CD4-positive, alpha-beta T cell treated with Interleukin-1 beta for 1 hour (primary cell): ENCODE results near the gene AP3D1.
"Not testable (repeated sequence)": the region's sequence is repeated elsewhere in the genome, so short reads cannot be mapped to it uniquely, and the experiment has no call there.

Experiments
- DNase-seq, 2 donors: peaks; one replicate each; pipeline ENCODE4 v3.0.0-alpha.2; 2020 to 2022

Gene AP3D1

DNA sequence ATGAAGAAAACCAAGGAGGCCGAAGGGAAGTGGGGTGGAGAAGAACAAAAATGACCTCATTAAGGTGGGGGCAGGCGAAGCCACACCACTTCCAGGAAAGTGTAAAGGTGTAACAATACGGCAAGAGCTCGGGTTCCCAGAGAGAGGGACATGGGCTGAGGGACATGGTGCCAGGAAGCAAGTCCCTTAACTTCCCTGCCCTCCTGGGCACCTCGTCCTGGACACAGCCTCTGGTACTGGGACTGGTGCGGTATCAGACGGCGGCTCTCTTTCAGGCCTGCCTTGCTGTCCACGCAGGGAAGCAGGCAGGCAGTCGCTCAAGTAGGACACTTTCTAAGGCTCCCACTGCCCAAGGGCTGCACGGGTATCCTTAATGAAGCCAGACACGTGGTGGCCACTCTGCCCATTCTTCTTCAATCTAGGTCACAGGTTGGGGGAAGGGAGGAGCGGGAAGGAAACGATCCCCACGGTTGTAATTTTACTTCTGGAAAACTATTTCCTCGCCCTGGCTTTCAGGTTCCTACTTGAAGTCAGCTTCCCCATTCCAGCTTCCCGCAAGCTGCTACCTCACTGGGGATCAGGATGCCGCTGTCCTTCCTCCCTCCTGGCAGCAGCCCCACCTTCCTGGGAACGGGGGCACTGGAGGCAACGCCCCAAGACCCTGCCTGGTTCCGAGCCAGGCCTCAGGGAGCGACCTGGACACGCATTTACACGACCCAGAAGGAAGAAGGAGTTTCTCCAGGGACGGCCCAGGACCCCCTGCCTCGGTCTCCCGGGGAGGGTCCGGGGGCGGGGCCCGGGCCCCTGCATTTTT is 1.2 kb downstream of the AP3D1 start:
- DNase-seq, result no peak

DNA sequence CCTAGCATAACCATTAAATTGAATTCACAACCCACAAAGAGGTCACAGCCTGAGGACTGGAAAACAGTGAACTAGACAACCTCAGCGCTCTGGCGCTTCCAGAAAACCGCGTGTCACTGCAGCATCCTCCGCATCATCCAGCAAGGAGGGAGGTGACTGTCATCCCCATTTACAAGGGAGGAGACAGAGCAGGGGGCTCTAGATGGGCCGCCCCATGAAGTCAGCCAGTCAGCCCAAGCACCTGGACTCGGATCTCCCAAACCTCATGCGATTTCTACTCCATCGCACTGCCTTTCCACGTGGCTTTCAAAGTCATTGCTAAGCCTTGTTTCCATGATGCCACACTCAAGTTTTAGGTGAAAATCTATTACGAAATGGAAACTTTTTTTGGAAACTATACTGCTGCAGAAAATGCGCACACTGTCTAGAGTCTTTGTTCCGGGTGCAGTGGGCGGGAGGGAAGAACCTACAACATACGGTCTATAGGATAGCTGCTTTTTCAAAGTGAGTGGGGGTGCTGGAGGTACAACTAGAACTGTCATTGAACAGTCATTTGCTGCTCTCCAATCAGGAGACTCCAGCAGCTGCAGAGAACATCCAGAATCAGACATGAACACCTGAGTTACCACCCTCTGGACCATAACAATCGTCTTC is 2.8 kb downstream of the AP3D1 start:
- DNase-seq, result no peak

DNA sequence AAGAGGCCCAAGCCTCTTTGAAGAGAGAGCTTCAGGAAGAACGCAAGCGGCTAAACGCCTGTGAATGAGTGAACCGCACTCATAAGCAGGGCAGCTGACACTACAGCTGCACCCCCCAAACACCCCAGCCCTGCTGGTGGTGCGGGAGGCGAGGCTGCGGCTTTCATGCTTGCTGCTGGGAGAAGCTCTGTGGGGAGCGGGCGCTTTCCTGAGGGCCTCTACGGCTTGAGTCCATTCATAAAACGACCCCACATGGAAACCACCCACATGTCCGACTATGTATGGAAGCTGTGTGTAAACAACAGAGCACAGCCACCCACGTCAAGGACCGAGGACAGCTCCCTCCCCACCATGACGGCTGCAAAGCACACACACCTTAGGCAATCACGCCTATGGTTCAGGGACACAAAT is 5.5 kb downstream of the AP3D1 start:
- no peak for DNase-seq

DNA sequence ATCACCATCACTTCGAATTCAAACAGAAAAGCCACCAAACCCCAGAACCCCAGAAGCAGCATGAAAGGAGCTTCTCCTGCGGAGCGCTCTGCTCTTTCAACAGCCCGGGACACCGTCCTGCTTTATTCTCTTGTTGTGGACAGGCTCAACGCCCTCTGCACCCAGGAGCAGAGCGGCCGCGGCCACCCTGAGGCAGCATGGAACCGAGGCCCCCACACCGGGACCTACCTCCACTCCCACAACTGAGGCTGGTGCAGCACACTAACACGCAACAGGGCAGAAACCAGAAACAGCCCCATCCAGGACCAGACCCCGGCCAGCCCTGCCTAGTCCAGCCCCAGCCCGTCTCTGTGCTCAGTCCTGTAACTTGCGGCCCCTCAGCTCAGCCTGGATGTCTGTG is 7.2 kb downstream of the AP3D1 start:
- no peak for DNase-seq

DNA sequence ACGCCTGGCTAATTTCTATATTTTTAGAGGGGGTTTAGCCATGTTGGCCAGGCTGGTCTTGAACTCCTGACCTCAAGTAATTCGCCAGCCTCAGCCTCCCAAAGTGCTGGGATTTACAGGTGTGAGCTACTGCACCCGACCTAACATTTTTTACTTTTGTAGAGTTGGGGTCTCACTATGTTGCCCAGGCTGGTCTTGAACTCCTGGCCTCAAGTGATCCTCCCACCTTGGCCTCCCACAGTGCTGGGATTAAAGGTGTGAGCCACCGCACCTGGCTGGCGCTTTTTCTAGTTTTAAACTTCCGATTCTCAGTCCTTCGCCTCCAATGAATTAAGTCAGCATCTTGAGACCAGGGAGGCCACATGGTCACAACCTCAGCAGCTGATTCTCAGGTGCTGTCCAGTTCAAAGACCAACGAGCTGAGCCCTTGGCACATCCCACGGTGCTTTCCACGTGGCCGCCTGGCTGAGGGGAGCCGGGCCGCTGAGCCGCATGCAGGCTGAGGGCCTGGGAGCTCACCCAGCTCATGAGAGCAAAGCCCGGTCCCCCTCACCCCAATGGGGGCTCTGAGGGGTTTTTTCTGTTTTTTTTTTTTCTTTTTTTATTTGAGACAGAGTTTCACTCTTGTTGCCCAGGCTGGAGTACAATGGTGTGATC is 9.1 kb downstream of the AP3D1 start:
- DNase-seq, result no peak

DNA sequence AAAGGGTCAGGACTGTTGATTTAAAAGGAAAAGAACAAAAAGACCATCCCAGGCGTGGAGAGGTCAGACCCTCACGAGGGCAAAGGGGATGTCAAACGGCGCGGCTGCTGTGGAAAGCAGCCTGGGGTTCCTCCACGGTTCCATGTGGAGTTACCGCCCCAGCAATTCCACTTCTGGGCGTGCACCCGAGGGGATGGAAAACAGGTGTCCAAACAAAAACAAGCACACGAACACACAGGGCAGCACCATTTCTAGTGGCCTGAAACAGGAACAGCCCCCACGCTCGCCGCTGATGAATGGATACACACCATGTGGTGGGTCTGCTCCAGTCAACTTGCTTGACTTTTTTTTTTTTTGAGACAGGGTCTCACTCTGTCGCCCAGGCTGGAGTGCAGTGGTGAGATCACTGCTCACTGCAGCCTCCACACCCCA is 11.2 kb downstream of the AP3D1 start:
- no peak for DNase-seq

DNA sequence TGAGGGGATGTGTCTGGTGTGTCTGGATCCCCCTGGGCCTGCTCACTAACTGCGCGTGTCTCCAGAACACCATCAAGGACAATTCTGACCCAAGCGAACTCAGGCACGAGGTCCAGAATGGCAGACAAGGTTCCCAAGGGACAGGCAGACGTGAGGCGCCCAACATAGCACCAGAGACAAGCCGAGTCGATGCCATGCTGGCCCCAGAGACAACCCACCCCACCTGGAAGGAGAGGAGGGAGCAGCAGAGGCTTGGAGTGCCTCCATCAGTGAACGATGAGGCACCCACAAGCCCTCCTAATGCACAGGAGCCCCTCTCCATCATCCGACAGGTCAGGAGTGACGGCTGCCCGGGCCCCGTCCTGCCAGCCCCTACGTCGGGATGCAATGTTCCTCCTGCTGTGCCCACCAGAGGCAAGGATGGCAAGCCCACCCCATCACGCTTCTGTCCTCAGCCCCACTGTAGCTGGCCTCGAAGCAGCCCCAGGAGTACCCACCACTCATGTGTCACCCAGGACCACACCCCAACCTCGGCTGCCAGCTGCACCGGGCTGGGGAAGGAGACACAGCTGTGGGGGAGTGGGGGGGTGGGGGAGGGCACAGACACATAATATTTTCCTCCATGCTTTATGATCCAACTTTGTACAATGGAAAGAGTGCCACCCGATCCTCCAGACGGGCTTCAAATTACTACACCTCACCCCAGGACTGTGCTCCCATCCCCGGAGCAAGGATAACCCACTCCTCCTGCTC is 11.8 kb downstream of the AP3D1 start:
- no peak for DNase-seq

DNA sequence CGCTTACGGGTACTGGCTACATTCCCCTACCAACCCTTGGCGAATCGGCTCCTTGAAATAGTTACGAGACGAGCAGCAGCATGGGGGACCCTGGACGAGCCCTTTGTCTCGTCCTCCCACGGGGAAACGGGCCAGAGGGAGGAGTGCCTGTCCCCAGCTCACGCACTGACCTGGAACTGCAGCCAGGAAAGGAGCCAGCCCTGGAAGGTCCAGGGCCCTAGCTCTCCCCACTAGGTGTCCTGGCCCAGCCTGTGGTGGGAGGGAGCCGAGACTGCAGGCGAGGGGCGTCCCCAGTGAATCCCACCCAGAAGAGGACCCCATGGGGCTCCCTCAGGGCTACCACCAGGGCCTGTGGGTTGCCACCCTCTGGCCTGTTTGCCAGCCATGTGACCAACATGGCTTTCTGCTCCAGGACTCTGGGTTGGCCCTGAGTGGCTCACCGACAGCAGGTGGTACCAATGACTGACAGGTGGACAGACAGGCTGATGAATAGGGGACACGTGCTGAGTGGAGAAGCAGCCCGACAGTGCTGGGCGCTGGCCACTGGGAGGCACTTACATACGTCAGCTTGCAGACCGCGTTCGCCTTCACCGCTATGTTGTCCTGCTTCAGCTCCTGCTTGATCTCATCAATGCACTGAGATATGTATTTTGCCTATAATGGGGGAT is 13.2 kb downstream of the AP3D1 start:
- DNase-seq, result no peak

DNA sequence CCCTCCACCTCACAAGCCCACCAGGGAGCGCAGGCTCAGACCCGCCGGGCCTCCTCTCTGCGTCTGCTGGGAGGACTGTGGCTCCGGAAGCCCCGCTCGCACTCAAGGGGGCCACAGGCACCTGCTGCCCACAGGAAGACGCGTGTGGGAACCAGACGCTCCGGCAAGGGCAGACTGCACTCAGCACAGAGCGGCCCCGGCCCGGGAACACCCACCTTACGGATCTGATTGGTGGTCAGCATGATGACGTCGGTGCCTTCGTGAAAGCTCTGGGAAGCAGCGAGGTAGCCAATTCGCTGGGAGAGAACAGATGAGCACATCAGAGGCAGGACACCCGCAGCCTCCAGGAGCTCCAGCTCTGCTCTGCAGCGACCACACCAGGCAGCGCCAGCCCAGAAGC is 14.6 kb downstream of the AP3D1 start:
- no peak for DNase-seq

DNA sequence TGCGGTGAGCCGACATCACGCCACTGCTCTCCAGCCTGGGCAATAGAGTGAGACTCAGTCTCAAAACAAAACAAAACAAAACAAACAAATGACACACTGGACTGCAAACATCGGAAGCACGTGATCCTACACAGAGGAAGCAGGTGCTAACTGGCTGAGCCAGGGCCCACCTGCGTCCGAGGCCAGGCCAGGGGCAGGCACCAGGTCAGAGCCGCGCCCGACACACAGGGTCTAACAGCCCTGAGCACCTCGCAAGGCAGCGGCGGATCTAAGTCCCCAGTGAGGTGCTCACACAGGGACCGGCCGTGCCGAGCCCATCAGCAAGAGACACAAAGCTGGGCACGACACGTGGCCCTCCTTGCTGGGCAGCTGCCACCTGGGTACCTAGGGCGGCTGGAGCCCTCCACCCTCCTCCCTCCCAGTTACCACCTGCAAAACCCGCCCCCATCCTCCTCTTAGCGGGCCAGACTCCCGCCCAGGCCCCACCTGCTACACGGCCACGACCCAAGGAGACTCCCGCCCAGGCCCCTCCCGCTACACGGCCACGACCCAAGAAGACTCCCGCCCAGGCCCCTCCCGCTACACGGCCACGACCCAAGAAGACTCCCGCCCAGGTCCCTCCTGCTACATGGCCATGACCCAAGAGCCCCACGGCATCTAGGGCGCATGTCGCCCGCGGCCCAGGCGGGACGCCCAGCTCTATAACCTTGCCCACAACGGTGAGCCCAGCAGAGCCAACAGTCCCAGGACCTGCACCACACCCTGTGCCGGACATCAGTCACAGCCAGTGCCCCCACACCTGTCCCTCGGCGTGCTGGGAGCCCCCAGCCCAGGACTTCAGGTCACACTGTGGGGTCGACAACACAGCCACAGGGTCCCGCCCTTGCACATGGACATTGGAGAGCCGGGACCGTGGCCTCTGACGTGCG is 15.6 kb downstream of the AP3D1 start:
- DNase-seq, result no peak

DNA sequence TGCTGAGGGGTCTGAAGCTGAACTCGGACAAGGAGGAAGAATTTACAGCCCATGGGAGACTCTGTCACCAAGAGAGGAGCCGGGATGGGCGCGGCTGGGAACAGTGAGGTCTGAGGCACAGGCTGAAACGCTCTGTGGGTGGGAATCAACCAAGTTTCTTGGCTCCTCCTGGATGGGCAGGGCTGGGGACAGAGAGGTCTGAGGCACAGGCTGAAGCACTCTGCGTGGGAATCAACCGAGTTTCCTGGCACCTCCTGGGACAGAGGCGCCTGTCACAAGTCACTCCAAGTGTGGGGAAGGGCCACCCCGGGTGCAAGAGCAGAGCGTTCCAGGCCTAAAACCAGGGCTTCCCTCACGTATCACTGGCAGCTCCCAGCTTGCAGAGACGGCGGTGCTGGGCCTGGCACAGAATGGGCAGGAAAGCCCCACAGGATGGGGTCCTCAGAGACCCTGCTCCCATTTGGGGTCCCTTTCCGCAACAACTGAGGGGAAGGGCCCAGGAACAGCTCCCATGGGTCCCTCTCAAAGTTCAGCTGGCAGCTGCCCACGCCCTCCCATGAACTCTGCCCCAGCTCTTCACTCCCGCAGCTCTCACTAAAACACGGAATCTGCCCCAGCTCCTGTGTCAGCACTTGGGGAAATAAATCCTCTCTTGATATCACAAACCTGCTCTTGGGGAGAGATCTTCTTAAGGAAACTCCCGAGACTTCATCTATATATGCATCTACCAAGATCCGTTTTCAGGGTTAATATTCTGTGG is 18.5 kb downstream of the AP3D1 start:
- DNase-seq, result no peak

DNA sequence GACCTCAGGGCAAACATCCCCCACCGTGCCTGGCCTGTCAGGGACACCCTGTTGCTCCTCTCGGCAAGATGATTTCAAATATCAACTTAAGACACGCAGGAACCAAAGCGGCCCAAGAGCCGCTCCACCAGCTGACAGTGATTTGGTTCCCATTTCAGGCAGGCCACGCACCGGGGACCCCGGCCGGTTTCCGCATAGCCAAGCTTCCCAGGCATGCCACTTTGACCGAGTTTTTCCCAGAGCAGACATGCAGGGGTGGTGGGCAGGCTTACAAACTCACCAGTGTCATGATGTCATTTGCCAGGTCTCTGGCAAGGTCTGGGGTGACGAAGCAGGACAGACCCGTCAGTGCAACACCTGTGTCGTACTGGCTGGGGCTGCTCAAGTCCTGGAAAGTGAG is 19.2 kb downstream of the AP3D1 start:
- no peak for DNase-seq

DNA sequence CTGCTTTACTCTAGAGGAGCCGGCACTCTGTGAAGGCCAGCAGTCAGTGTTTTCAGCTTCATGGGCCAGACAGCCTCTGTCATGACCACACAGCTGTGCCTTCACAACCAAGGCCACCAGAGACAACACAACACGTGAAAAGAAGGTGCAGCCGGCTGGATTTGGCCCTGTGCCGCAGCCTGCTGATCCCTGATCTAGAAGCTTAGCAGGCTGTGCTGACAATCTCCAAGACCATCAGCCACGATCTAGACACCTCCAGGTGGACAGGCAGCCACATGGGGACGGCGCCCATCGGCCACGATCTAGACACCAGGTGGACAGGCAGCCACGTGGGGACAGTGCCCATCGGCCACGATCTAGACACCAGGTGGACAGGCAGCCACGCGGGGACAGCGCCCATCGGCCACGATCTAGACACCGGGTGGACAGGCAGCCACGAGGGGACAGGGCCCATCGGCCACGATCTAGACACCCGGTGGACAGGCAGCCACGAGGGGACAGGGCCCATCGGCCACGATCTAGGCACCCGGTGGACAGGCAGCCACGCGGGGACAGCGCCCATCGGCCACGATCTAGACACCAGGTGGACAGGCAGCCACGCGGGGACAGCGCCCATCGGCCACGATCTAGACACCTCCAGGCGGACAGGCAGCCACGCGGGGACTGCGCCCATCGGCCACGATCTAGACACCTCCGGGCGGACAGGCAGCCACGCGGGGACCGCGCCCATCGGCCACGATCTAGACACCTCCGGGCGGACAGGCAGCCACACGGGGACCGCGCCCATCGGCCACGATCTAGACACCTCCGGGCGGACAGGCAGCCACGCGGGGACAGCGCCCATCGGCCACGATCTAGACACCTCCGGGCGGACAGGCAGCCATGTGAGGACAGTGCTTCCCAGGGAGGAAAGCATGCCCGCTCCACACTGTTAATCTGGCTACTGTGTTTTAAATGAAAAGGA is 20.1 kb downstream of the AP3D1 start:
- DNase-seq, result not testable (repeated sequence)

DNA sequence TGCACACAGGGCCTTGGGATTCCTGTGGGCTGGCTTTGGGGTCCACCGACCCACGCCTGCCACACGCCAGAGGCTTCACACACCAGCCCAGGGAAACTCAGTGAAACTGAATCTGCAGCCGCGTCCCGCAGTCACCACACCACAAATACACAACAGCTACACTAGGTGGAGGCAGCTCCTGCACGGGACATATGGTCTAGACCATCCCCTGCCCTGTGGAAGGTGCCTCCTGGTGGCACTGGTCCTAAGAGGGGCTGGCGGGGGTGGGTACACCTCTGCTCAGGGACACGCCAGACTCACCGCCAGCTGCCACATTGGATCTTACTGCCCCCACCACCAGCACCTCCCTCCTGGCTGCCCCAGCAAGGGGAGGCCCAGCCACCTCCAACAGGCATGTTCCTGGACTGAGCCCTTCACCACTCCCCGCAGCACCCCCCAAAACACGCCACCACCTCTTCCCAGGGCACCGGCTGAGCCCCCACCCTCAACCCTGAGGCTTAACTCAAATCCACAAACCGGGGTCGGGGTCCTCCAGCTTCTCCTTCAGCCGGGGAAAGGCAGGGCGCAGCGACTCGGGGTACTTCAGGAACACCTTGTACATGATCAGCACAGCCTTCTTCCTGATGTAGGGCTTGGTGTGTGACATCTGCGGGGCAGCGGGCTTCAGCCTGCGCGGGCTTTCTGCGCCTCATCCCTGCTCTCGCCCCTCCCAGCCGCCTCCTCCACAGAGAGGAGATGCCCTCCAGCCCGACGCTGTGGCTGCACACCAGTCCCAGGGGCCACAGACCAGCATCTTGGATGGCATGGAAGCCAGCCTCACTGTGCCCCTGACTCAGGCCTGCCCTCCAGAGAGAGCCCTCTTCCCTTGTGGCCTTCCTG is 21.2 kb downstream of the AP3D1 start:
- no peak for DNase-seq

DNA sequence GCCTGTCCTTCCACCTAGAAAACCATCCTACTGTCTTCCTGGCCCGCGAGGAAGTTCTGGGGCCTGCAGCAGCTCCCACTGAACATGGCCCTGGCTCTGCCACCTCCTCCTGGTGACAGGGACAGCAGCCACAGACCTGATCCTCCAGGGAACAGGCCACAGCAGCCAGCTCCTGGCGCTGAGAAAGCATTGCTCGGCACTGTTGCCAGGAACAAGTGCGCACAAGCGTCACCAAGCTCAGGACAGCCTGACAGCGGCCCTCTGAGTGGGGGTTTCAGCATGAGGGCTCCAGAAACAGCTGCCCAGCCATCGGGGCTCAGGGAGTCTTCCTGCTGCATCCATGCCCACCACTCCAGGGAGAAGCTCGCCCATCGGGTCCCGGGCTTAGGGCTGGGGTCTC is 21.9 kb downstream of the AP3D1 start:
- DNase-seq, result no peak

DNA sequence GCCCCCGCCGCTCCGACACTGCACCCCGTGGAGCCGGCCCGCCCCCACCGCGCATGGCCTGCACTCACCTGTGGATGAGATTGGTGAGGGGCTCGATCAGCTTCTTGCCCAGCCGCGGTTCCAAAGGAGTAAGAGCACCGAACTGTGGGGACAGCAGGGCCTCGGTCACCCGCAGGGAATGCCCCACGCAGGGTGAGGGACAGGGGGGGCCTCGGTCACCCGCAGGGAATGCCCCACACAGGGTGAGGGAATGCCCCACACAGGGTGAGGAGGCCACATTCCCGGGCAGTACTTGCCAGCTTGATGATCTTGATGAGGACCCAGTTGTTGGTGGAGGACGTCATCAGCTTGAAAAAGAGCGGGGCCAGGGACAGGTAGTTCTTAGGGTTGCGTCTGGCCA is 22.3 kb downstream of the AP3D1 start:
- DNase-seq, result no peak

DNA sequence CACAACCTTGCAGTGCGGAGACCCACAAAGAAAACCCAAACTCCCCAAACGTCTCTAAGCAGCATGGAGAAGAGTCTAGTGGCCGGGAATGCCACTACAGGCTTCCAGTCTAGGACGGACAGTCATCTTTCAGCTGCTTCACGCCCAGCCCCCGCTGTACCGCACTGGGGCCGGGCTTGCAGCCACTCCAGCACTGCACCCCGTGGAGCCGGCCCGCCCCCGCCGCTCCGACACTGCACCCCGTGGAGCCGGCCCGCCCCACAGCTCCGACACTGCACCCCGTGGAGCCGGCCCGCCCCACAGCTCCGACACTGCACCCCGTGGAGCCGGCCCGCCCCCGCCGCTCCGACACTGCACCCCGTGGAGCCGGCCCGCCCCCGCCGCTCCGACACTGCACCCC is 23.1 kb downstream of the AP3D1 start:
- not testable (repeated sequence) for DNase-seq

DNA sequence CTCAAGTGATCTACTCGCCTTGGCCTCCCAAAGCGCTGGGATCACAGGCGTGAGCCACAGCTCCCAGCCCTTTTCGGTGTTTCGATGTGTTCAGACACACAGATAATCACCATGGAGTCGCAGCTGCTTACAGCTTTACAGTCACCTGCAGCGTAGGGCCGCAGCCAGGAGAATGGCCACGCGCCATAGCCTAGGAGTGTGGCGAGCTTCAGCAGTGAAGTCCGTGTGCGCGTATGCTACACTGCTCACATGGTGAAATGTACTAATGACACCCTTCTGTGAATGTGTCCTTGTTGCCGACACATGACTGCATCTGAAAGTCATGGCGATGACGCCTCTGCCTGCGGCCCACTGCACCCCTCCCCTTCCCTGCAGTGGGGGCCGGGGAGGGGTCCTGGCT is 23.6 kb downstream of the AP3D1 start:
- DNase-seq, result no peak
